ENCODE results near the gene TAF1D.

DNA sequence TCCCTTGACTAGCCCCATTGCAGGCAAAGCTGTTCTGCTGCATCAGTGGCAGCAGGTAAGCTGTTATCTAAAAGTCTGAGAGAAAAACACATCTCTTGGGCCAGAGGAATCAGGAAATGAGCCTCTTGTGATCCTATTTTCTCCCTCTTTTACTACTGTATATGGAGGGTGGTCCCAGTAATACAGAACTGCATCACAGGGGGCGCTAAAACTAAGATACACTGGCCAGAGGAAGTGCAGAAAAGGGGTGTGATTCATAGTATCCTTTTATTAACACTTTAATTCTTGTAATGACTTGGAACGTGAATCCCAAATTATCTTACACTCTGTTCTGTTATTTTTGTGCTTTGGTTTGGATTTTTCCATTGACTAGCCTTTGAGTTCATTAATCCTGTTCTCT is 34.0 kb upstream of the TAF1D start:
- TF ChIP-seq ZNF274 (IDR thresholded peaks at IDR 0.05; ENCODE audit: insufficient read depth, insufficient read length) (no peak), MXI1 (IDR thresholded peaks at IDR 0.05; ENCODE audit: low read depth, low read length) (no peak)

Data from GM12878 (cell line).